Measurements from ENCODE around the gene TBC1D22A.

TBC1D22A gene

DNA sequence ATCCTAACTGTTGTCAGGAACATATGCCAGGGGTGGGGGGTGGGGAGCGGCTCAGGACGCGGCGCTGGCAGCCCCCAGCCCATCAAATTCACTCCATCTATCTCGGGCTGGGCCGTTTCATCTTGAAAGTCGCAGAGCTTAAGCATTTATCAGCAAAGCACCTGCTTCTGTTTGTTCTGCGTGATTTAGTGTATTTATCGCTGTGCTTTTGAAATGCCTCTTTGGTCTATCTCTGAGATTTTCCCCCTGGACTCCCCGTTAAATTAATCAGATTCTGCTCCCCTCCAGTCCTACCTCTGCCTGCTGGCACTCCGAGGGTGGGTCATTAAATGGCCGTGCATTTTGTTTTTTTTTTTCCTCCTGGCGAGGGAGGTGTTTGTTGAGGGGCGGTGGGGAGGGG lies 446.2 kb downstream of the TBC1D22A start:
- Histone ChIP-seq H3K27ac (ENCODE audit: low read length) (no peak overlapping the region), H4K20me1 (ENCODE audit: insufficient read depth, low read length) (no peaks in the 10 kb centered on the region), H3K27me3 (replicated peaks; ENCODE audit: insufficient read depth, low read length) (0 out of 2 replicates have a peak, but pooled peaks cover 4% of the 10 kb centered on the region), H3K79me2 (ENCODE audit: low read length) (no peaks in the 10 kb centered on the region), H3K4me3 (ENCODE audit: low read length) (no peak overlapping the region), H3K9me3 (replicated peaks; ENCODE audit: insufficient read depth, low read length) (no peaks in the 10 kb centered on the region), H2AFZ (ENCODE audit: low read length) (no peak overlapping the region), H3F3A (ENCODE audit: insufficient read depth, low read length) (no peaks in the 10 kb centered on the region), H3K36me3 (replicated peaks; ENCODE audit: insufficient read depth, low read length) (no peaks in the 10 kb centered on the region), H3K4me2 (ENCODE audit: low read depth, low read length) (no peak overlapping the region), H3K9ac (ENCODE audit: low read length) (no peak overlapping the region), H3K9me2 (replicated peaks; ENCODE audit: insufficient read depth, low read length) (no peaks in the 10 kb centered on the region), H3K4me1 (ENCODE audit: low read length) (no peaks in the 10 kb centered on the region)
- TF ChIP-seq EZH2phosphoT487 (IDR thresholded peaks at IDR 0.05; ENCODE audit: low read length) (no peak), EZH2 (optimal IDR thresholded peaks at IDR 0.05; ENCODE audit: low read depth, low read length) (no peak)
- TF ChIP-seq, protein P1, sequence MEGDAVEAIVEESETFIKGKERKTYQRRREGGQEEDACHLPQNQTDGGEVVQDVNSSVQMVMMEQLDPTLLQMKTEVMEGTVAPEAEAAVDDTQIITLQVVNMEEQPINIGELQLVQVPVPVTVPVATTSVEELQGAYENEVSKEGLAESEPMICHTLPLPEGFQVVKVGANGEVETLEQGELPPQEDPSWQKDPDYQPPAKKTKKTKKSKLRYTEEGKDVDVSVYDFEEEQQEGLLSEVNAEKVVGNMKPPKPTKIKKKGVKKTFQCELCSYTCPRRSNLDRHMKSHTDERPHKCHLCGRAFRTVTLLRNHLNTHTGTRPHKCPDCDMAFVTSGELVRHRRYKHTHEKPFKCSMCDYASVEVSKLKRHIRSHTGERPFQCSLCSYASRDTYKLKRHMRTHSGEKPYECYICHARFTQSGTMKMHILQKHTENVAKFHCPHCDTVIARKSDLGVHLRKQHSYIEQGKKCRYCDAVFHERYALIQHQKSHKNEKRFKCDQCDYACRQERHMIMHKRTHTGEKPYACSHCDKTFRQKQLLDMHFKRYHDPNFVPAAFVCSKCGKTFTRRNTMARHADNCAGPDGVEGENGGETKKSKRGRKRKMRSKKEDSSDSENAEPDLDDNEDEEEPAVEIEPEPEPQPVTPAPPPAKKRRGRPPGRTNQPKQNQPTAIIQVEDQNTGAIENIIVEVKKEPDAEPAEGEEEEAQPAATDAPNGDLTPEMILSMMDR (IDR thresholded peaks at IDR 0.05; ENCODE audit: low read length) = no peak
- DNase-seq = no peak

DNA sequence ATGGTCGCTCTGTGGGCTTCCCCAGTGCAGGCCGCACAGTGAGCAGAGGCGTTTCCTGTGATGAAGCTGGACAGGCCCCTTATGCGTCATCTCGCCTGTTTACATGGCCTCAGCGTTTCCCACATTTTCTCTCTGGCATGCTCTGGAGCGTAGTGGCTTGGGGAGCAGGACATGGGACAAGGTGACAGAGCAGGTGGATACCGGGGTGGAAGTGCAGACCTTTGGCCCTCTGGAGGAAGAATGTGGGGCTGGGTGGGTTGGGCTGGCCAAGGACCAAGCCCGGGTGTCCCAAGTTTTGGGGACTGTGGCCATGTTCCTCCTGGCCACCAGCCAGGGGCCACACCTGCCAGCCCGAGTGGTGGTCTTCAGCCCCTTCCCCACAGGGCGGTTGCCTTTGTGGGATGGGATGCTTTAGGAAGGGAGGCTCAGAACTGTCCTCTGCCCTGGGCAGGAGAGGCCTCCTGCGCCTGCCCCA lies 446.6 kb downstream of the TBC1D22A start:
- Histone ChIP-seq H3K79me2 (ENCODE audit: low read length) (no peaks in the 10 kb centered on the region), H3K36me3 (replicated peaks; ENCODE audit: insufficient read depth, low read length) (no peaks in the 10 kb centered on the region), H3K9me2 (replicated peaks; ENCODE audit: insufficient read depth, low read length) (no peaks in the 10 kb centered on the region), H3K27me3 (replicated peaks; ENCODE audit: insufficient read depth, low read length) (no peaks in the 10 kb centered on the region), H3F3A (ENCODE audit: insufficient read depth, low read length) (no peaks in the 10 kb centered on the region), H3K4me2 (ENCODE audit: low read depth, low read length) (no peak overlapping the region), H4K20me1 (ENCODE audit: insufficient read depth, low read length) (no peaks in the 10 kb centered on the region), H3K9ac (ENCODE audit: low read length) (no peak overlapping the region), H3K4me3 (ENCODE audit: low read length) (no peak overlapping the region), H3K4me1 (ENCODE audit: low read length) (no peaks in the 10 kb centered on the region), H3K27ac (ENCODE audit: low read length) (no peak overlapping the region), H3K9me3 (replicated peaks; ENCODE audit: insufficient read depth, low read length) (no peaks in the 10 kb centered on the region), H2AFZ (ENCODE audit: low read length) (no peak overlapping the region)
- TF ChIP-seq EZH2phosphoT487 (IDR thresholded peaks at IDR 0.05; ENCODE audit: low read length) = no peak
- TF ChIP-seq EZH2 (optimal IDR thresholded peaks at IDR 0.05; ENCODE audit: low read depth, low read length) = no peak
- TF ChIP-seq, protein P1 (IDR thresholded peaks at IDR 0.05; ENCODE audit: low read length) = no peak
- DNase-seq = no peak

DNA sequence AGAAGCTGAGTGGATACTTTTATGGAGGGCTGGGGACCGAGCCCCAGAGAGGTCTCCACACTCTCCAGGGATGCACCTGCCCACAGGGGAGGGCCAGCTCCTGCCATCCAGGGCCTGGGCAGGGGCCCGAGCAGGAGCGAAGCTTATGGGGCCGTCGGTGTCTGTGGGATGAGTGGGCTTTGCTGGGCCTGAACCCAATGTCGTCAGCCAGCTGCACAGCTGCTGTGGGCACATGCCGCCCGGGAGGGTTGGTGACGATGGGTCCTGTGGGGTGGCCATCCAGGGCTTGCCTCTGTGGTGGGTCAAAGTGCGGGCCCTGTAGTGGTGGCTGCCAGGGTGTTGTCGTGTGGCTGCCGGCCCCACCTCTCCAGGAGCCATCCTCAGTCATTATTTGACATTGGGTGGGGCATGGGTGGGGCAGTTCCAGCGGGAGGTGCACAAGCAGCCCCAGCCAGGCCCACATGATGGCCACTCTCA lies 447.1 kb downstream of the TBC1D22A start:
- Histone ChIP-seq H3K9ac (ENCODE audit: low read length) (no peak overlapping the region), H2AFZ (ENCODE audit: low read length) (no peak overlapping the region), H3K4me2 (ENCODE audit: low read depth, low read length) (no peak overlapping the region), H3F3A (ENCODE audit: insufficient read depth, low read length) (no peaks in the 10 kb centered on the region), H4K20me1 (ENCODE audit: insufficient read depth, low read length) (no peaks in the 10 kb centered on the region), H3K9me2 (replicated peaks; ENCODE audit: insufficient read depth, low read length) (no peaks in the 10 kb centered on the region), H3K4me1 (ENCODE audit: low read length) (no peaks in the 10 kb centered on the region), H3K9me3 (replicated peaks; ENCODE audit: insufficient read depth, low read length) (no peaks in the 10 kb centered on the region), H3K4me3 (ENCODE audit: low read length) (no peak overlapping the region), H3K79me2 (ENCODE audit: low read length) (no peaks in the 10 kb centered on the region), H3K27me3 (replicated peaks; ENCODE audit: insufficient read depth, low read length) (no peaks in the 10 kb centered on the region), H3K27ac (ENCODE audit: low read length) (no peak overlapping the region), H3K36me3 (replicated peaks; ENCODE audit: insufficient read depth, low read length) (no peaks in the 10 kb centered on the region)
- TF ChIP-seq, protein P1 (IDR thresholded peaks at IDR 0.05; ENCODE audit: low read length) = no peak
- TF ChIP-seq EZH2phosphoT487 (IDR thresholded peaks at IDR 0.05; ENCODE audit: low read length) (no peak), EZH2 (optimal IDR thresholded peaks at IDR 0.05; ENCODE audit: low read depth, low read length) (no peak)
- DNase-seq = no peak
